Osteoblast (primary cell): ENCODE results near the gene PLXND1. TPM values are rescaled to one million over a fixed set of nuclear protein-coding genes. Genes with fewer than 3 reads are reported as not detected.

Experiments
- DNase-seq: peaks from one replicate; pipeline ENCODE4 v3.0.0; 2011; ENCODE audit warnings: low spot score, mixed read lengths; ENCODE audit not compliant: insufficient read length; ENCODE audit errors: missing footprints
- H2AFZ ChIP-seq: 2 replicates; pipeline ENCODE4 v1.6.0; 2011; ENCODE audit warnings: mild to moderate bottlenecking, low read length
- H3K27ac ChIP-seq: 2 replicates; pipeline ENCODE4 v1.5.1; 2011; ENCODE audit warnings: mild to moderate bottlenecking, low read depth, low read length, moderate library complexity
- H3K27me3 ChIP-seq: 2 replicates; pipeline ENCODE4 v1.6.0; 2012; ENCODE audit warnings: mild to moderate bottlenecking, control low read depth, inconsistent platforms, low read length, moderate library complexity; ENCODE audit not compliant: insufficient read depth
- H3K36me3 ChIP-seq: 2 replicates; pipeline ENCODE4 v1.5.1; 2011; ENCODE audit warnings: mild to moderate bottlenecking, low read length, control low read depth, moderate library complexity; ENCODE audit not compliant: insufficient read depth
- H3K4me1 ChIP-seq: 2 replicates; pipeline ENCODE4 v1.5.1; 2011; ENCODE audit warnings: mild to moderate bottlenecking, low read length, control low read depth, moderate library complexity; ENCODE audit not compliant: insufficient read depth
- H3K4me2 ChIP-seq: 2 replicates; pipeline ENCODE4 v1.6.0; 2011; ENCODE audit warnings: mild to moderate bottlenecking, low read length; ENCODE audit not compliant: insufficient read depth
- H3K4me3 ChIP-seq: fragments of 200-600 bp; sonication (generic); 3 replicates; pipeline ENCODE4 v1.5.1; 2012; ENCODE audit warnings: mild to moderate bottlenecking, low read length, inconsistent platforms; ENCODE audit not compliant: insufficient read depth
- H3K79me2 ChIP-seq: 2 replicates; pipeline ENCODE4 v1.6.0; 2012; ENCODE audit warnings: mild to moderate bottlenecking, low read length, control low read depth, inconsistent platforms; ENCODE audit not compliant: insufficient read depth
- H3K9me3 ChIP-seq: 2 replicates; pipeline ENCODE4 v1.5.1; 2011; ENCODE audit warnings: low read depth, low read length, control low read depth
- H4K20me1 ChIP-seq: 2 replicates; pipeline ENCODE4 v1.6.0; 2012; ENCODE audit warnings: mild to moderate bottlenecking, low read length, control low read depth; ENCODE audit not compliant: insufficient read depth
- total RNA-seq: library from RNA; depleted of rRNA; stranded (reverse); fragments of >200 nt; gene quantifications from 2 replicates; pipeline ENCODE4 v1.2.3, GENCODE V29; 2012
- TF ChIP-seq, protein P1 (sequence below): IDR thresholded peaks from 2 replicates; pipeline ENCODE4 v1.5.1; 2011; ENCODE audit warnings: mild to moderate bottlenecking, low read depth, low read length, moderate library complexity; ENCODE audit errors: extremely low read depth

PLXND1 gene
- total RNA-seq, 1 donor = 134 TPM

- H3K9me3 ChIP-seq = no peaks in the 10 kb centered on the region
- no peaks in the 10 kb centered on the region for H3K36me3 ChIP-seq
- peaks cover 31% of the 10 kb centered on the region for H3K4me1 ChIP-seq
- H2AFZ ChIP-seq = no peak overlapping the region
- no peaks in the 10 kb centered on the region for H3K79me2 ChIP-seq
- H3K4me2 ChIP-seq = no peak overlapping the region
- peak; percentile 90 for DNase-seq
- no peak overlapping the region for H3K27ac ChIP-seq
- H3K4me3 ChIP-seq = no peak overlapping the region
- TF ChIP-seq, protein P1, sequence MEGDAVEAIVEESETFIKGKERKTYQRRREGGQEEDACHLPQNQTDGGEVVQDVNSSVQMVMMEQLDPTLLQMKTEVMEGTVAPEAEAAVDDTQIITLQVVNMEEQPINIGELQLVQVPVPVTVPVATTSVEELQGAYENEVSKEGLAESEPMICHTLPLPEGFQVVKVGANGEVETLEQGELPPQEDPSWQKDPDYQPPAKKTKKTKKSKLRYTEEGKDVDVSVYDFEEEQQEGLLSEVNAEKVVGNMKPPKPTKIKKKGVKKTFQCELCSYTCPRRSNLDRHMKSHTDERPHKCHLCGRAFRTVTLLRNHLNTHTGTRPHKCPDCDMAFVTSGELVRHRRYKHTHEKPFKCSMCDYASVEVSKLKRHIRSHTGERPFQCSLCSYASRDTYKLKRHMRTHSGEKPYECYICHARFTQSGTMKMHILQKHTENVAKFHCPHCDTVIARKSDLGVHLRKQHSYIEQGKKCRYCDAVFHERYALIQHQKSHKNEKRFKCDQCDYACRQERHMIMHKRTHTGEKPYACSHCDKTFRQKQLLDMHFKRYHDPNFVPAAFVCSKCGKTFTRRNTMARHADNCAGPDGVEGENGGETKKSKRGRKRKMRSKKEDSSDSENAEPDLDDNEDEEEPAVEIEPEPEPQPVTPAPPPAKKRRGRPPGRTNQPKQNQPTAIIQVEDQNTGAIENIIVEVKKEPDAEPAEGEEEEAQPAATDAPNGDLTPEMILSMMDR = no peak
- no peaks in the 10 kb centered on the region for H4K20me1 ChIP-seq
- no peaks in the 10 kb centered on the region for H3K27me3 ChIP-seq
These were observed 9.3 kb upstream of the PLXND1 start for GRCh38 chr3:129615751-129616281.

GRCh38 chr3:129614927-129615363, 8.5 kb upstream of the PLXND1 start:
- peak; percentile 88 for DNase-seq
- no peak overlapping the region for H2AFZ ChIP-seq
- H3K4me3 ChIP-seq = no peak overlapping the region
- no peaks in the 10 kb centered on the region for H3K27me3 ChIP-seq
- H3K27ac ChIP-seq = no peak overlapping the region
- H3K36me3 ChIP-seq = no peaks in the 10 kb centered on the region
- peaks cover 34% of the 10 kb centered on the region for H3K4me1 ChIP-seq
- H3K9me3 ChIP-seq = no peaks in the 10 kb centered on the region
- H3K79me2 ChIP-seq = no peaks in the 10 kb centered on the region
- H3K4me2 ChIP-seq = no peak overlapping the region
- H4K20me1 ChIP-seq = no peaks in the 10 kb centered on the region
- TF ChIP-seq, protein P1 = no peak

DNA sequence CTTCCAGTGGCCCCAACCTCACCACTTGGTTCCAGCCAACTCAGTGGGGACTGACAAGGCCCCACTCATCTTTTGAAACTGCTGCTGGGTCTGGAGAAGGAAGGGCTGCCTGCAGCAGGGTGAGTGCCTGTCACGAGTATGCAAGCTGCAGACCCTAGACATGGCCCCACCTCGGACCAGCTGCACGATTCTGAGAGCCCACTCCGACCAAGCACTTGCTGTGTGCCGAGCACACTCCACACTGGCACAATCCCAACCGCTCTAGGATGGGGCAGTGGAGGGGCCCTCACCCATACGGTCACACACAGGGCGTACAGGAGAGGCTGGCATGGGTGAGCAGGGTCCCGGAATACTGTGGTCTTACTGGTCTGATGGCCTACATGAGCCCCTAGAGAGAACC, 8.0 kb upstream of the PLXND1 start:
- peaks cover 39% of the 10 kb centered on the region for H3K4me1 ChIP-seq
- H3K27me3 ChIP-seq = no peaks in the 10 kb centered on the region
- no peaks in the 10 kb centered on the region for H3K79me2 ChIP-seq

DNA sequence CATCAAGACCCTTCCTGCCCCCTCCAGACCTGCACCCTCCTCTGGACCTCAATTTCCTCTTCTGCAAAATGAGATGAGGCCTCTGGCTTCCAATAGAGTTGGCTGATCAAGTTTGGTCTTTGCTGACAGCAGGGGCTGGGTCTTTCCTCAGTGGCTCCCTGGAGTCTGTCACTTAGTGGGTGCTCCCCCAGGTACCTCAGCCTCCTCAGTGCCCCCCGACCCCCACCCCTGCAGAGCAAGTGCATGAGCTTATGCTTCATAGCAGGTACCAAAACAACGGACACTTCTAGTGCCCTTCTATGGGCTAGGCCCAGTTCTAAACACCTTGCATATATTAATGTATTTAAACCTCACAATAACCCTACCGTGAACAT, 6.9 kb upstream of the PLXND1 start:
- TF ChIP-seq, protein P1 = no peak
- no peaks in the 10 kb centered on the region for H4K20me1 ChIP-seq
- H2AFZ ChIP-seq = no peak overlapping the region
- DNase-seq = peak; percentile 23
- no peaks in the 10 kb centered on the region for H3K9me3 ChIP-seq
- no peak overlapping the region for H3K4me2 ChIP-seq
- no peaks in the 10 kb centered on the region for H3K27me3 ChIP-seq
- no peaks in the 10 kb centered on the region for H3K79me2 ChIP-seq
- no peak overlapping the region for H3K4me3 ChIP-seq
- no peaks in the 10 kb centered on the region for H3K36me3 ChIP-seq
- peaks cover 49% of the 10 kb centered on the region for H3K4me1 ChIP-seq
- H3K27ac ChIP-seq = no peak overlapping the region

More for the DNA sequence above, 8.0 kb upstream of the PLXND1 start:
- TF ChIP-seq, protein P1 = no peak
- no peak overlapping the region for H3K4me2 ChIP-seq
- no peak overlapping the region for H3K27ac ChIP-seq
- H4K20me1 ChIP-seq = no peaks in the 10 kb centered on the region
- H3K4me3 ChIP-seq = no peak overlapping the region
- H3K36me3 ChIP-seq = no peaks in the 10 kb centered on the region
- H3K9me3 ChIP-seq = no peaks in the 10 kb centered on the region
- no peak overlapping the region for H2AFZ ChIP-seq
- peak; percentile 45 for DNase-seq
